ENCODE measurements around the gene IGFBP4. TPM values are rescaled to one million over a fixed set of nuclear protein-coding genes. Genes with fewer than 3 reads are reported as not detected.
A peak's percentile ranks its signal among the peaks of the same experiment; 100 is the strongest.

The IGFBP4 gene
- total RNA-seq (2022) (6.5 and 14.4 TPM in 2 replicates), Bru-seq, nascent RNA (percentile 34 among the genes with signal in this experiment), BruChase-seq, experiment 1, labeled RNA remaining after a 6-hour chase (percentile 46 among the genes with signal in this experiment), BruChase-seq, experiment 2, labeled RNA remaining after a 2-hour chase (percentile 36 among the genes with signal in this experiment)
- long read RNA-seq, transcript IGFBP4-201 (4 exons, 2,200 nt): major isoform, 8 of 11 reads
- long read RNA-seq, partial matches to known transcripts: 3 of 11 reads
- long read RNA-seq, other reads (novel, unspliced or antisense): 0 of 11 reads

DNA sequence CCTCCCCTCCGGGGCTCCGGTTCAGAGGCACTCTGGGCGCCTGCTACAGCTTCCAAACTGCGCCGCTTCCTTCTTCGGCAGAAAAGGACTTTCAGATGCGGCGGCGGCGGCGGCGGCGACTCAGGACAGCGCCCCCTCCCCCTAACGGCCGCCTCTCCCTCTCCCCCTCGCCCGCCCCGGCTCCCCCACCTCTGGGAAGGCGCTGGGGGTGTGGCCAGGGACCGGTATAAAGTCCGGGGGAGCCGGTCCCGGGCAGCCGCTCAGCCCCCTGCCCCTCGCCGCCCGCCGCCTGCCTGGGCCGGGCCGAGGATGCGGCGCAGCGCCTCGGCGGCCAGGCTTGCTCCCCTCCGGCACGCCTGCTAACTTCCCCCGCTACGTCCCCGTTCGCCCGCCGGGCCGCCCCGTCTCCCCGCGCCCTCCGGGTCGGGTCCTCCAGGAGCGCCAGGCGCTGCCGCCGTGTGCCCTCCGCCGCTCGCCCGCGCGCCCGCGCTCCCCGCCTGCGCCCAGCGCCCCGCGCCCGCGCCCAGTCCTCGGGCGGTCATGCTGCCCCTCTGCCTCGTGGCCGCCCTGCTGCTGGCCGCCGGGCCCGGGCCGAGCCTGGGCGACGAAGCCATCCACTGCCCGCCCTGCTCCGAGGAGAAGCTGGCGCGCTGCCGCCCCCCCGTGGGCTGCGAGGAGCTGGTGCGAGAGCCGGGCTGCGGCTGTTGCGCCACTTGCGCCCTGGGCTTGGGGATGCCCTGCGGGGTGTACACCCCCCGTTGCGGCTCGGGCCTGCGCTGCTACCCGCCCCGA lies at the start of gene IGFBP4:
TSS of gene IGFBP4 (plus strand) at position 255 of the 792 bp plus-strand sequence. CDS start at position 541, 286 bp downstream.
- Mint-ChIP-seq H3K9me3 (ENCODE audit: unreplicated experiment) (no peaks in the 10 kb centered on the region), H3K36me3 (ENCODE audit: insufficient read depth, unreplicated experiment) (no peaks in the 10 kb centered on the region), H3K4me1 (ENCODE audit: insufficient read depth, unreplicated experiment) (peaks cover 18% of the 10 kb centered on the region), H3K4me3 (ENCODE audit: unreplicated experiment) (peak within 1 kb of the TSS; percentile 65), H3K27me3 (ENCODE audit: insufficient read depth, unreplicated experiment) (peaks cover 27% of the 10 kb centered on the region), H3K27ac (ENCODE audit: low read depth, unreplicated experiment) (no peak within 1 kb of the TSS)
- DNase-seq (ENCODE audit: unreplicated experiment): peak; percentile 72
- ChIA-PET CTCF (interaction anchor here (0.7 to 7.3 kb wide), 9 partner anchors 12 to 334 kb away, joined by 3 to 97 read pairs (median 4); partner anchors contain the start of gene TOP2A), POLR2A (interaction anchor here (0.6 to 2.5 kb wide), 10 partner anchors 12 to 116 kb away, joined by 3 to 13 read pairs (median 4); partner anchors contain the start of gene TOP2A)
- intact Hi-C loops (cut with micrococcal nuclease): no loop called here
- TF ChIP-seq, protein P1, sequence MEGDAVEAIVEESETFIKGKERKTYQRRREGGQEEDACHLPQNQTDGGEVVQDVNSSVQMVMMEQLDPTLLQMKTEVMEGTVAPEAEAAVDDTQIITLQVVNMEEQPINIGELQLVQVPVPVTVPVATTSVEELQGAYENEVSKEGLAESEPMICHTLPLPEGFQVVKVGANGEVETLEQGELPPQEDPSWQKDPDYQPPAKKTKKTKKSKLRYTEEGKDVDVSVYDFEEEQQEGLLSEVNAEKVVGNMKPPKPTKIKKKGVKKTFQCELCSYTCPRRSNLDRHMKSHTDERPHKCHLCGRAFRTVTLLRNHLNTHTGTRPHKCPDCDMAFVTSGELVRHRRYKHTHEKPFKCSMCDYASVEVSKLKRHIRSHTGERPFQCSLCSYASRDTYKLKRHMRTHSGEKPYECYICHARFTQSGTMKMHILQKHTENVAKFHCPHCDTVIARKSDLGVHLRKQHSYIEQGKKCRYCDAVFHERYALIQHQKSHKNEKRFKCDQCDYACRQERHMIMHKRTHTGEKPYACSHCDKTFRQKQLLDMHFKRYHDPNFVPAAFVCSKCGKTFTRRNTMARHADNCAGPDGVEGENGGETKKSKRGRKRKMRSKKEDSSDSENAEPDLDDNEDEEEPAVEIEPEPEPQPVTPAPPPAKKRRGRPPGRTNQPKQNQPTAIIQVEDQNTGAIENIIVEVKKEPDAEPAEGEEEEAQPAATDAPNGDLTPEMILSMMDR (IDR thresholded peaks at IDR 0.05; ENCODE audit: unreplicated experiment): no peak
- no TSS peak for BruUV-seq (replicated peaks)

DNA sequence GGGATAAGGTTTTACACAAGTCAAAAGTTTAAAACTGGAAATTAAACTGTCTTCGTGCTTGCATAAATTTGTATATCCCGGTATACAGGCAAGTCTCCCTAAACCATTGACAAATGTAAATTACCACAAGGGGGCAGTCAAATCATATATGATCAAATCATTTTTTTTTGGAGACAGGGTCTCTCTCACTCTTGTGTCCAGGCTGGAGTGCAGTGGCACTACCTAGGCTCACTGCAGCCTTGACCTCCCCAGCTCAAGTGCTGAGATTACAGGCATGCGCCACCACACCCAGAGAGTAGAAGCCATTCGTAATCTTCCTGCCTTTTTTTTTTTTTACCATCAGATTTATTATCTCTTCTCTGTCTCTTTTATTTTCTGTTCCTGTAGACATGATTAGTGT lies 44.1 kb upstream of the IGFBP4 start:
- TF ChIP-seq, protein P1 (IDR thresholded peaks at IDR 0.05; ENCODE audit: unreplicated experiment): peak; percentile 46
- CTCF ChIA-PET: interaction anchor here (0.6 to 3.4 kb wide), 11 partner anchors 10 to 161 kb away, joined by 3 to 26 read pairs (median 4); no protein-coding TSS in a partner anchor
- H3K9me3 Mint-ChIP-seq (ENCODE audit: unreplicated experiment): no peaks in the 10 kb centered on the region
- H3K4me1 Mint-ChIP-seq (ENCODE audit: insufficient read depth, unreplicated experiment): peaks cover 6% of the 10 kb centered on the region
- no peak overlapping the region for H3K27ac Mint-ChIP-seq (ENCODE audit: low read depth, unreplicated experiment)
- H3K27me3 Mint-ChIP-seq (ENCODE audit: insufficient read depth, unreplicated experiment): no peaks in the 10 kb centered on the region
- intact Hi-C loops (cut with micrococcal nuclease): loop anchor here (1.0 to 2.0 kb wide), 4 partner anchors 16 to 161 kb away; no protein-coding TSS in a partner anchor
- H3K36me3 Mint-ChIP-seq (ENCODE audit: insufficient read depth, unreplicated experiment): peaks cover 31% of the 10 kb centered on the region
- no peak overlapping the region for H3K4me3 Mint-ChIP-seq (ENCODE audit: unreplicated experiment)
- peak; percentile 61 for DNase-seq (ENCODE audit: unreplicated experiment)
- BruUV-seq (replicated peaks): no TSS peak
- POLR2A ChIA-PET: interaction anchor here (1.7 kb wide), 1 partner anchor 19 kb away, joined by 4 read pairs; the partner anchor contains the start of gene TOP2A

DNA sequence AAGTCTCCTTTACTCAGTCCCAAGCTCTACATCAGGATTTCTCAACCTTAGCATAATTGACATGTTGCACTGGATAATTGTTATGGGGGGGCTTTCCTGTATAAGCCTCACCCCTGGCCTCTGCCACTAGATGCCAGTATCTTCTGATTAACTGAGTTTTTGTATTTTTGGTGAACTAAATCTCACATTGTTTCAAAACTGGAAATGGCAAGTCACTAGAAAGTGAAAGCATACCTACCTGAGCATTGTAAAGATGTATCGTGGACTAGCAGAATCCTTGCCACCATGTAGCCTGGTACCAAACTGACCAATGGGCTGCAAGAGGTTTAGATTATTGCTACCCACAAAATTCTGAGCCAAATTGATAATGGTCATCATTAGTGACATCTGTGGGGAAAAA lies 40.6 kb upstream of the IGFBP4 start:
- no peaks in the 10 kb centered on the region for H3K27me3 Mint-ChIP-seq (ENCODE audit: insufficient read depth, unreplicated experiment)
- BruUV-seq (replicated peaks): no TSS peak
- POLR2A ChIA-PET: interaction anchor here (1.4 to 1.5 kb wide), 2 partner anchors 8 to 12 kb away, joined by 4 to 6 read pairs; no protein-coding TSS in a partner anchor
- CTCF ChIA-PET: interaction anchor here (0.8 to 2.5 kb wide), 3 partner anchors 12 to 786 kb away, joined by 3 to 9 read pairs (median 4); no protein-coding TSS in a partner anchor
- intact Hi-C loops (cut with micrococcal nuclease): no loop called here
- DNase-seq (ENCODE audit: unreplicated experiment): no peak
- peak overlapping the region; percentile 33 for H3K27ac Mint-ChIP-seq (ENCODE audit: low read depth, unreplicated experiment)
- peaks cover 6% of the 10 kb centered on the region for H3K4me1 Mint-ChIP-seq (ENCODE audit: insufficient read depth, unreplicated experiment)
- H3K9me3 Mint-ChIP-seq (ENCODE audit: unreplicated experiment): no peaks in the 10 kb centered on the region
- H3K36me3 Mint-ChIP-seq (ENCODE audit: insufficient read depth, unreplicated experiment): peaks cover 29% of the 10 kb centered on the region
- TF ChIP-seq, protein P1 (IDR thresholded peaks at IDR 0.05; ENCODE audit: unreplicated experiment): no peak
- H3K4me3 Mint-ChIP-seq (ENCODE audit: unreplicated experiment): no peak overlapping the region

All from MCF 10A (cell line).